Natural killer cell (primary cell): Measurements from ENCODE around the gene RBM20. TPM values are rescaled to one million over a fixed set of nuclear protein-coding genes. Genes with fewer than 3 reads are reported as not detected.
"Not testable (repeated sequence)": the region's sequence is repeated elsewhere in the genome, so short reads cannot be mapped to it uniquely, and the experiment has no call there.

Source experiments
- ATAC-seq, 3 donors: fragments of 150-1000 bp in 2 of 3; fragments of 200-7000 bp in 1 of 3; cut with Tn5 transposase; 1 replicate in 1 of 3; 2 replicates in 2 of 3; pipeline ENCODE4 v1.10.0; 2021; ENCODE audit warnings: mild to moderate bottlenecking in 2 of 3, moderate library complexity in 2 of 3
- DNase-seq, 2 donors: peaks; one replicate each; pipeline versions ENCODE4 v3.0.0 to v3.0.0-alpha.2; 2013 to 2021; ENCODE audit warnings: mixed read lengths in 1 of 2
- H3K27ac ChIP-seq: one replicate; pipeline ENCODE4 v1.5.1; 2013; ENCODE audit warnings: mild to moderate bottlenecking, low read length
- H3K27me3 ChIP-seq: one replicate; pipeline ENCODE4 v1.6.1; 2013; ENCODE audit warnings: low read length; ENCODE audit not compliant: control insufficient read depth, insufficient read depth
- H3K36me3 ChIP-seq: one replicate; pipeline ENCODE4 v1.6.1; 2013; ENCODE audit warnings: low read length; ENCODE audit not compliant: control insufficient read depth, insufficient read depth
- H3K4me1 ChIP-seq: one replicate; pipeline ENCODE4 v1.6.1; 2013; ENCODE audit warnings: low read length; ENCODE audit not compliant: control insufficient read depth, insufficient read depth
- H3K4me3 ChIP-seq: one replicate; pipeline ENCODE4 v1.5.1; 2013; ENCODE audit warnings: low read length
- H3K9me3 ChIP-seq: one replicate; pipeline ENCODE4 v1.6.1; 2013; ENCODE audit warnings: low read length; ENCODE audit not compliant: control insufficient read depth, insufficient read depth
- H3K27ac Mint-ChIP-seq, 2 donors: one replicate each; pipeline ENCODE4 v1.8.0; 2022; ENCODE audit warnings: mild to moderate bottlenecking in 2 of 2, mixed read lengths in 2 of 2, moderate library complexity in 1 of 2
- H3K27me3 Mint-ChIP-seq, 2 donors: one replicate each; pipeline ENCODE4 v1.8.0; 2022; ENCODE audit warnings: low read depth in 2 of 2, mixed read lengths in 2 of 2
- H3K36me3 Mint-ChIP-seq: one replicate; pipeline ENCODE4 v1.8.0; 2022; ENCODE audit warnings: mixed read lengths
- H3K4me1 Mint-ChIP-seq, 2 donors: one replicate each; pipeline ENCODE4 v1.8.0; 2022; ENCODE audit warnings: mixed read lengths in 2 of 2
- H3K4me3 Mint-ChIP-seq: one replicate; pipeline ENCODE4 v1.8.0; 2022; ENCODE audit warnings: mild to moderate bottlenecking, moderate library complexity, mixed read lengths
- H3K9me3 Mint-ChIP-seq, 2 donors: one replicate each; pipeline ENCODE4 v1.8.0; 2022; ENCODE audit warnings: mixed read lengths in 2 of 2
- CTCF ChIP-seq: fragments of 200-600 bp; IDR thresholded peaks from one replicate; pipeline ENCODE4 v1.8.0; 2022; ENCODE audit warnings: antibody characterized with exemption
- WGBS: methylation state at CpG from one replicate; pipeline ENCODE4 v1.1.7; 2013; ENCODE audit warnings: missing lambda C conversion rate; ENCODE audit not compliant: insufficient coverage; 5-methylcytosine and 5-hydroxymethylcytosine counted together
- intact Hi-C: fragments of 100-400 bp; cut with micrococcal nuclease; formaldehyde crosslinking; loops from one replicate; pipeline ENCODE4 v1.14.2; 2022
- total RNA-seq, 4 donors: library from RNA; stranded (reverse); fragments of 120-200 nt in 1 of 4; gene quantifications; one replicate each; pipeline versions ENCODE4 v1.2.3 to v1.2.4, GENCODE V29; 2013 to 2022

Gene RBM20
- total RNA-seq, 3 donors from 2014 or later (not counting 1 experiment from before 2014, with no cell fraction given), result 0.35 TPM; not detected in 2

DNA sequence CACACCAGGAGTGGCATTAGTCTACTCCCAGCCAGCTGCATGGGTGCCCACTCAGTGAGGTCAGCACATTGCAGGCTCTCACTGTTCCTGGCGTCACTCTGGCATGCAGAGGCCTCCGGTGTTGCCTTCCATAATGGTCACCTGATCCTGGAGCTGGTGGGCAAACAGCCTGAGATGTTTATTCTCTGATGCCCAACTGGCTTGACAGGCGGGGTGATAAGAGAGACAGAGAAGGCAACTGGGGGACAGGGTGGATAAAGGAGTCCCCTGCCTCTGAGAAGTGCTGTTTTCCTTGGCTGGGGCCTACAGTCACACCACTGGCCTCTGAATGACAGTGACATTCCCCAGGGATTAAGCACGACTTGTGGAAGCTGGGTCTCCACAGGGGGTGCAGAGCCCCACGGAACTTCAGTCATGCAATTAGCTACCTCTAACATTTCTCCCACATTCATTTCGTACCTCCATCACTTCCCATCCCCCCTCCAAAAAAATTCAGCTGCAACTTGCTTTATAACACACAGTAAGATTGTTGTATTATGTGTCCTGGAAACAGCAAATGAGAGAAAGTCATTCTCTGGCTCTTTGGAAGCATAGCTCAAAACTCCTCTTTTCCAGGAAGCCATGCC lies 7.1 kb upstream of the RBM20 start:
- DNase-seq (no peak), ATAC-seq (no peak)
- no peaks in the 10 kb centered on the region for H3K36me3 Mint-ChIP-seq
- no peaks in the 10 kb centered on the region for H3K9me3 Mint-ChIP-seq
- no peaks in the 10 kb centered on the region for H3K9me3 ChIP-seq
- H3K4me3 Mint-ChIP-seq, result no peak overlapping the region
- WGBS, result 78% methylated on average over 5 of the region's 6 CpGs
- intact Hi-C loops, result no loop called here
- H3K36me3 ChIP-seq, result no peaks in the 10 kb centered on the region
- peaks cover 10% of the 10 kb centered on the region for H3K27me3 ChIP-seq
- H3K27ac ChIP-seq, result no peak overlapping the region
- no peak for TF ChIP-seq CTCF
- H3K4me1 Mint-ChIP-seq, result peaks cover 12% of the 10 kb centered on the region in 2 donors
- H3K4me1 ChIP-seq, result peaks cover 4% of the 10 kb centered on the region
- H3K27ac Mint-ChIP-seq, result no peak overlapping the region
- H3K27me3 Mint-ChIP-seq, result peaks cover 11 to 45% of the 10 kb centered on the region in 2 donors
- H3K4me3 ChIP-seq, result no peak overlapping the region

DNA sequence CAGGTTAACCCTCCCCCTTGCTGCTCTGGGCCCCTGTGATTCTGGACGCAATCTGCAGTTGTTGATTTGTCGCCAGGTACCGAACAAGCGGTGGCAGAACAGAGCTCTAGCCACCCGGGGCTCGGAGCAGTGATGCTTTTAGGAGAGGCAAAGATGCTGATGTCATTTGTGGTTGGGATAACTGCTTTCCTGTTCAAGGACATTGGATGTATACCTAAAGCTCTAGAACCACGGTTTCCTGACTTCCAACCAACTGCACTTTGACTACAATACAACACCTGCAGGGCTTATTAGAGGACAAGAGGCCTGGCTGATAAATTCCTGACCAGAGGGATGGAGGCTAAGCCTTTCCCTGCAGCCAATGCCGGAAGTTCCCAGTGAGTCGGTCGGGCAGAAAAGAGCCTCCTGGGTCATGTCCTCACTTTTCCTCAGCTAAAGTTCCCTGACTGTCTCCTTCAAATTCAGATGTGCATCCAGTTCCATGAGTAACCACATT lies 6.5 kb upstream of the RBM20 start:
- Mint-ChIP-seq H3K4me3 (no peak overlapping the region), H3K4me1 (peaks cover 14 to 16% of the 10 kb centered on the region in 2 donors), H3K36me3 (peaks cover 3% of the 10 kb centered on the region), H3K27ac (no peak overlapping the region), H3K9me3 (no peaks in the 10 kb centered on the region), H3K27me3 (peaks cover 17 to 50% of the 10 kb centered on the region in 2 donors)
- intact Hi-C loops, result no loop called here
- Histone ChIP-seq H3K36me3 (no peaks in the 10 kb centered on the region), H3K27me3 (peaks cover 16% of the 10 kb centered on the region), H3K4me1 (peaks cover 4% of the 10 kb centered on the region), H3K9me3 (no peaks in the 10 kb centered on the region), H3K27ac (no peak overlapping the region), H3K4me3 (no peak overlapping the region)
- ATAC-seq (no peak), DNase-seq (no peak)
- TF ChIP-seq CTCF, result no peak
- 66% methylated on average over 9 of the region's 10 CpGs for WGBS

DNA sequence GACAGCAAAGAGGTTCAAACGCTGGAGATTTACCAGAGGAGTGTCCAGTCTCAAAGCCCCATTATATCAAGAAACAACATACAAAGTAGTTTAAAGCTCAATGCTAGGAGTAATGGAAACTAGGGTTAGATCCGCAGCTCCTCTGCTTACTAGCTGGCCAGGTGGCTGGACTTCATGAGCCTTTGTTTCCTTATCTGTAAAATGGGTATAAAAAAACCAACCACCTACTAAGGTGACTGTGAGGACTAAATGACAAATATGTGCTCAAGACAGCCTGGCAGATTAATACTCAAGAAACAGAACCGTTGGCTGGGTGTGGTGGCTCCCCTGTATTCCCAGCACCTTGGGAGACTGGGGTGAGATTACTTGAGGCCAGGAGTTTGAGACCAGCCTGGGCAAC lies 5.8 kb upstream of the RBM20 start:
- Histone ChIP-seq H3K9me3 (no peaks in the 10 kb centered on the region), H3K4me3 (no peak overlapping the region), H3K27me3 (peaks cover 23% of the 10 kb centered on the region), H3K27ac (no peak overlapping the region), H3K36me3 (no peaks in the 10 kb centered on the region), H3K4me1 (peaks cover 8% of the 10 kb centered on the region)
- Mint-ChIP-seq H3K4me3 (no peak overlapping the region), H3K27ac (no peak overlapping the region), H3K27me3 (peaks cover 22 to 57% of the 10 kb centered on the region in 2 donors), H3K4me1 (peaks cover 21 to 23% of the 10 kb centered on the region in 2 donors), H3K9me3 (no peaks in the 10 kb centered on the region), H3K36me3 (peaks cover 7% of the 10 kb centered on the region)
- intact Hi-C loops, result no loop called here
- ATAC-seq (no peak), DNase-seq (no peak)
- no peak for TF ChIP-seq CTCF
- WGBS, result 75% methylated on average over 1 of the region's 3 CpGs

- H3K27ac Mint-ChIP-seq, H3K4me3 ChIP-seq, ATAC-seq, H3K9me3 ChIP-seq, DNase-seq, H3K36me3 Mint-ChIP-seq, H3K27ac ChIP-seq, H3K36me3 ChIP-seq, H3K4me3 Mint-ChIP-seq, intact Hi-C loops, H3K9me3 Mint-ChIP-seq: not testable (repeated sequence)
- peaks cover 12% of the 10 kb centered on the region for H3K4me1 ChIP-seq
- H3K27me3 Mint-ChIP-seq, result peaks cover 24 to 61% of the 10 kb centered on the region in 2 donors
- WGBS, result 100% methylated on average over 4 of the region's 6 CpGs
- H3K4me1 Mint-ChIP-seq, result peaks cover 23 to 25% of the 10 kb centered on the region in 2 donors
- H3K27me3 ChIP-seq, result peaks cover 24% of the 10 kb centered on the region
These were observed 5.1 kb upstream of the RBM20 start for GRCh38 chr10:110639046-110639445.

DNA sequence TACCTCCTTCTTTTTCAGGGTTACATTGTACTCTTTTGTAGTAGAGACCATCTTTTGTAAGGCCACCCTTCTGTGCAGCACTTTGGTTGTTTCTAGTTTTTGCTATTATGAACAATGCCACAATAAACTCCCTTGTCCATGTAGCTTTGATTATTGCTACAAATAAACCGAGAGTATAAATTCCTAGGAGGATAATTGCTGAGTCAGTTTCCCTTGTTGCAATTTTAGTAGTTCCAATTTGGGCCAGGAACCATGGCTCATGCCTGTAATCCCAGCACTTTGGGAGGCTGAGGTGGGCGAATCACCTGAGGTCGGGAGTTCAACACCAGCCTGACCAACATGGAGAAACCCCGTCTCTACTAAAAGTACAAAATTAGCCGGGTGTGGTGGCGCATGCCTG lies 4.3 kb upstream of the RBM20 start:
- Histone ChIP-seq H3K4me1 (peaks cover 12% of the 10 kb centered on the region), H3K27me3 (peaks cover 25% of the 10 kb centered on the region)
- H3K36me3 ChIP-seq, H3K27ac ChIP-seq, H3K27ac Mint-ChIP-seq, H3K9me3 ChIP-seq, H3K9me3 Mint-ChIP-seq, ATAC-seq, H3K4me3 ChIP-seq, intact Hi-C loops, H3K36me3 Mint-ChIP-seq, DNase-seq, H3K4me3 Mint-ChIP-seq: not testable (repeated sequence)
- H3K4me1 Mint-ChIP-seq, result peaks cover 23 to 25% of the 10 kb centered on the region in 2 donors
- WGBS, result 100% methylated on average over 1 of the region's 6 CpGs
- peaks cover 28 to 60% of the 10 kb centered on the region in 2 donors for H3K27me3 Mint-ChIP-seq
